HEK293T (cell line): ENCODE results near the gene ROR1.

Experiments
- CTCF ChIA-PET: fragments of 350-600 bp; formaldehyde crosslinking; extraction: SDS; loops from one replicate; lab custom pipeline; 2021; ENCODE audit warnings: antibody characterized with exemption, inconsistent platforms; lab: Yijun Ruan, JAX
- POLR2A ChIA-PET: fragments of 350-600 bp; formaldehyde crosslinking; extraction: SDS; loops from one replicate; lab custom pipeline; 2020; ENCODE audit warnings: antibody characterized with exemption, inconsistent platforms; lab: Yijun Ruan, JAX
- DNase-seq: peaks from one replicate; pipeline ENCODE4 v3.0.0; 2012; ENCODE audit warnings: mixed read lengths; ENCODE audit errors: extremely low spot score
- ARNT ChIP-seq: fragments of 450-650 bp; IDR thresholded peaks from 2 replicates; pipeline ENCODE4 v1.6.1; 2017; ENCODE audit warnings: mild to moderate bottlenecking
- BHLHE40 ChIP-seq: fragments of 450-650 bp; IDR thresholded peaks from 2 replicates; pipeline ENCODE4 v1.6.1; 2016; ENCODE audit warnings: mild to moderate bottlenecking, moderate library complexity, borderline replicate concordance
- CTBP1 ChIP-seq: fragments of 450-650 bp; IDR thresholded peaks from 2 replicates; pipeline ENCODE4 v1.6.1; 2016; ENCODE audit warnings: borderline replicate concordance
- ELF4 ChIP-seq: fragments of 450-650 bp; IDR thresholded peaks from 2 replicates; pipeline ENCODE4 v1.6.1; 2017; ENCODE audit warnings: antibody characterized with exemption
- FOXA1 ChIP-seq: fragments of 450-650 bp; IDR thresholded peaks from 2 replicates; pipeline ENCODE4 v1.6.1; 2016; ENCODE audit warnings: mild to moderate bottlenecking
- FOXK2 ChIP-seq: fragments of 450-650 bp; IDR thresholded peaks from 2 replicates; pipeline ENCODE4 v1.6.1; 2016; ENCODE audit warnings: mild to moderate bottlenecking
- FOXM1 ChIP-seq: fragments of 450-650 bp; IDR thresholded peaks from 2 replicates; pipeline ENCODE4 v1.6.1; 2017; ENCODE audit warnings: mild to moderate bottlenecking, borderline replicate concordance
- HDGF ChIP-seq: fragments of 450-650 bp; IDR thresholded peaks from 2 replicates; pipeline ENCODE4 v1.6.1; 2017; ENCODE audit warnings: antibody characterized with exemption, borderline replicate concordance
- L3MBTL2 ChIP-seq: fragments of 450-650 bp; conservative IDR thresholded peaks from 2 replicates; pipeline ENCODE4 v1.6.1; 2016; ENCODE audit warnings: mild to moderate bottlenecking
- LEF1 ChIP-seq: fragments of 450-650 bp; IDR thresholded peaks from 2 replicates; pipeline ENCODE4 v1.6.1; 2017; ENCODE audit warnings: mild to moderate bottlenecking, borderline replicate concordance
- NFRKB ChIP-seq: fragments of 450-650 bp; IDR thresholded peaks from 2 replicates; pipeline ENCODE4 v1.6.1; 2016; ENCODE audit warnings: mild to moderate bottlenecking, moderate library complexity
- PKNOX1 ChIP-seq: fragments of 450-650 bp; IDR thresholded peaks from 2 replicates; pipeline ENCODE4 v1.6.1; 2016
- SP1 ChIP-seq: fragments of 450-650 bp; IDR thresholded peaks from 2 replicates; pipeline ENCODE4 v1.6.1; 2017
- SUZ12 ChIP-seq: fragments of 450-650 bp; IDR thresholded peaks from 2 replicates; pipeline ENCODE4 v1.6.1; 2016; ENCODE audit warnings: mild to moderate bottlenecking
- TARDBP ChIP-seq: fragments of 450-650 bp; IDR thresholded peaks from 2 replicates; pipeline ENCODE4 v1.6.1; 2016
- ZNF384 ChIP-seq: fragments of 450-650 bp; IDR thresholded peaks from 2 replicates; pipeline ENCODE4 v1.6.1; 2016

ROR1 gene

GRCh38 chr1:63772876-63773275, 941 bp upstream of the ROR1 start:
- POLR2A ChIA-PET = interaction anchor here (1.4 kb wide), 1 partner anchor 81 kb away, joined by 3 read pairs; no protein-coding TSS in a partner anchor
- no peak for DNase-seq
- TF ChIP-seq FOXA1 (no peak), PKNOX1 (peak; percentile 87)
- CTCF ChIA-PET = interaction anchor here (1.4 to 2.7 kb wide), 3 partner anchors 22 to 365 kb away, joined by 3 to 18 read pairs (median 7); no protein-coding TSS in a partner anchor

- DNase-seq = no peak
- POLR2A ChIA-PET = interaction anchor here (0.9 to 1.4 kb wide), 2 partner anchors 62 to 82 kb away, joined by 3 read pairs; no protein-coding TSS in a partner anchor
- CTCF ChIA-PET = interaction anchor here (0.9 to 2.7 kb wide), 5 partner anchors 9 to 474 kb away, joined by 3 to 18 read pairs (median 5); no protein-coding TSS in a partner anchor
- TF ChIP-seq BHLHE40 (no peak), TARDBP (no peak), SUZ12 (no peak), FOXM1 (no peak), ARNT (no peak), L3MBTL2 (no peak), FOXK2 (no peak), SP1 (no peak), HDGF (no peak), LEF1 (no peak), NFRKB (no peak), PKNOX1 (no peak), ZNF384 (no peak), ELF4 (no peak), CTBP1 (no peak), FOXA1 (no peak)
Observed at GRCh38 chr1:63773496-63773814, 362 bp upstream of the ROR1 start.

GRCh38 chr1:63774617-63775417, 1.0 kb downstream of the ROR1 start:
- TF ChIP-seq L3MBTL2 = 0 out of 2 replicates have a peak, but pooled peaks have one; percentile 41
- no peak for TF ChIP-seq ELF4
- ChIA-PET CTCF (interaction anchor here (0.6 to 2.7 kb wide), 4 partner anchors 20 to 260 kb away, joined by 3 to 18 read pairs (median 5); no protein-coding TSS in a partner anchor), POLR2A (no interaction called here)
- DNase-seq = peak; percentile 53

GRCh38 chr1:63775418-63776127, 1.8 kb downstream of the ROR1 start:
- CTCF ChIA-PET = no interaction called here
- DNase-seq = no peak
- TF ChIP-seq HDGF (no peak), LEF1 (no peak), TARDBP (no peak), ELF4 (no peak), SUZ12 (no peak), PKNOX1 (no peak), NFRKB (no peak), SP1 (no peak), BHLHE40 (no peak), ARNT (no peak), ZNF384 (no peak), FOXK2 (no peak), FOXA1 (no peak), L3MBTL2 (no peak), FOXM1 (no peak), CTBP1 (no peak)
- POLR2A ChIA-PET = no interaction called here

GRCh38 chr1:63777286-63777685, 3.5 kb downstream of the ROR1 start:
- DNase-seq = no peak
- POLR2A ChIA-PET = no interaction called here
- CTCF ChIA-PET = interaction anchor here (0.5 to 0.9 kb wide), 4 partner anchors 17 to 470 kb away, joined by 3 read pairs; no protein-coding TSS in a partner anchor
- no peak for TF ChIP-seq CTBP1
- no peak for TF ChIP-seq SP1
- no peak for TF ChIP-seq TARDBP
- TF ChIP-seq FOXA1 = no peak
- no peak for TF ChIP-seq SUZ12
- TF ChIP-seq ARNT = no peak
